Inferior parietal cortex (tissue), 1 donor: ENCODE measurements around the gene TTLL8.

Experiments used
- DNase-seq: peaks from one replicate; pipeline ENCODE4 v3.0.0-alpha.2; 2016; ENCODE audit errors: extremely low spot score

The TTLL8 gene

DNA sequence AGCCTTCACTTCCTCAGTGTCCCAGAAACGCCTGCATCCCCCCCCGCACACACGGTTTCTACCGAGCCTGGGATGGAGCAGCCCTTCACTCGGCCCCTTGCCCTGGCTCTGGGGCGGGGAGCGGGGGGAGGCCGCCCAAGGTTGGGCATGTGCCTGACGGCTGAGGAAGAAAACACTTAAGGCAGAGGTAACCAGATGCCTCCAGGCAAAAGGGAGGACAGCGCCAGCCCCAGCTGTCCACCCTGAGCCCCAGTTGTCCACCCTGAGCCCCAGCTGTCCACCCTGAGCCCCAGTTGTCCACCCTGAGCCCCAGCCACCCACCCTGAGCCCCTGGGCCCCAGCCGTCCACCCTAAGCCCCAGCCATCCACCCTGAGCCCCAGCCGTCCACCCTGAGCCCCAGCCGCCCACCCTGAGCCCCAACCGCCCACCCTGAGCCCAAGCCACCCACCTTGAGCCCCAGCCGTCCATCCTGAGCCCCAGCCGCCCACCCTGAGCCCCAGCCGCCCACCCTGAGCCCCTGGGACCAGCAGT is 3.8 kb upstream of the TTLL8 start:
- no peak for DNase-seq

DNA sequence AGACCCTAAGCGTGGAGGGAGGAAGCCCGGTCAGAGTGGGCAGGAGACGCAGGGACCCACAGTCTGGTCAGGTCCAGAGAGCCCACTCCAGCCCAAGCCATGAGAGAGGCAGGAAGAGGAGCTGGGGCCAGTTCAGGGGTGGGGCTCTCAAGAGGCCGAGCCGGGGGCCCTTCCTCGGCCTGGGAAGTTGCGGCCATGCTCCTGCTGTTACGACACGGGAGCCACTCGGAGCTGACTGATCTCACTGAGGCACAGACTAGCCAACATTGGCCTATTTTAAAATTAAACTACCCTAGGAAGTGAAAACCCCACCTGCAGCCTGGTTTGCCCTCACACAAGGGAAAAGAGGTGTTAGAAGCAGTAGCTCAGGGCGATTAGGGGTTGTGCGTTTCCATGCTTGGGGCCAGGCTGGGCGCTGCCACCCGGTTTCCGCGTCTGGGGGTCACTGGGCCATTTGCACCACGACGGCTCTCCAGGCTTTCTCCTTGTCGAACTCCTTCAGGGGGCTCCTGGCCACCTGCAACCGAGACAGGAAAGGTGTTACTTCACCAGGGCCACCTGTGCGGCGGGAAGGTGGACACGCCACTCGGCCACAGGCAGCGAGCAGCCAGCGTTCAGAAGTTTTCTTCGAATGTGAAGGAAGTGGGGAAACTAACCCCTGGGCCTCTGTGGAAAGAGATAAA is 3.2 kb upstream of the TTLL8 start:
- DNase-seq: no peak

DNA sequence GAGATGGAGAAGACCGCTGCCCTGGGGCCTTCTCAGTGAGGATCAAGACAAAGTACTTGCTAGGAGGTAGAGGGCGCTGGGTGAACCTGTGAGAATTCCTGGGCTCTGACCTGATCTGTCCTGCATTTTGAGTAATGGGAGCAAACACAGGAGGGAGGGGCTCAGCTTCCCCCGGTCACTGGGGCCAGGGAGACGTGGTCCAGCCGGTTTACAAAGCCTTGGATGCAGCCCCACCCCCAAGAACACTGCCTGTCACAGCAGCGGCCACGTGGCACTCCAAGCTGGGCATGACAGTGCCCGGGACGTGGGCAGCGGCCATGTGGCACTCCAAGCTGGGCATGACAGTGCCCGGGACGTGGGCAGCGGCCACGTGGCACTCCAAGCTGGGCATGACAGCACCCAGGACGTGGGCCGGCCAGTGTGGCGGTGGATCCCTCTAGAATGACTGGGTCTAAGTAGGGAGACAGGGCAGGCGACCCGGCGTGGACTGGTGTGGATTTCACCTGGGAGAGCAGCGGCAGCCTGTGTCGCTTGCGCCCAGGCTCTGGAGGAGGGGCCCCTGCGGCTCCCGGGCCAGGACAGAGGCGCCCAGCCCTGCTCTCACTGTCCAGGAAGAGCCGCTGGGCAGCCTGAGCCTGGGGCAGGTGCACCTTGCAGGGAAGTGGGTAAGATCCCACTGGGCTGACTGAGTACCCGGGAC is 2.5 kb upstream of the TTLL8 start:
- DNase-seq: no peak

DNA sequence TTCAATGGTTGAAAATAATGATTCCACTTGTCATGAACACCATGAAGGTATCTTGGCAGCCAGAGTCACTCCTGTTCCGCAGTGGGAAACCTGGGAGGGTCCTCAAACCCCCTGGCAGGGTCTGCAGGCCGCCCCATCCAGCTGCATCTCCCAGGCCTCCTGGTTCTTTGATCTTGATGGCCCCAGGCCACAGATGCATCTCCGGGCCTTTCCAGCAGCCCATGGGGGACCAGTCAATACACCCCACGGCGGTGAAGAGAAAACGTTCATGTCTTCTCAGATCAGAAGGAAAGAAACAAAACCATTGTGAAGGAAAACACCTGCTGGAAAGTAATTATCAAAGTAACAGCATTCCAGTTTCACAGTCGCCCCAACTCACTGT is 1.8 kb upstream of the TTLL8 start:
- DNase-seq: no peak

DNA sequence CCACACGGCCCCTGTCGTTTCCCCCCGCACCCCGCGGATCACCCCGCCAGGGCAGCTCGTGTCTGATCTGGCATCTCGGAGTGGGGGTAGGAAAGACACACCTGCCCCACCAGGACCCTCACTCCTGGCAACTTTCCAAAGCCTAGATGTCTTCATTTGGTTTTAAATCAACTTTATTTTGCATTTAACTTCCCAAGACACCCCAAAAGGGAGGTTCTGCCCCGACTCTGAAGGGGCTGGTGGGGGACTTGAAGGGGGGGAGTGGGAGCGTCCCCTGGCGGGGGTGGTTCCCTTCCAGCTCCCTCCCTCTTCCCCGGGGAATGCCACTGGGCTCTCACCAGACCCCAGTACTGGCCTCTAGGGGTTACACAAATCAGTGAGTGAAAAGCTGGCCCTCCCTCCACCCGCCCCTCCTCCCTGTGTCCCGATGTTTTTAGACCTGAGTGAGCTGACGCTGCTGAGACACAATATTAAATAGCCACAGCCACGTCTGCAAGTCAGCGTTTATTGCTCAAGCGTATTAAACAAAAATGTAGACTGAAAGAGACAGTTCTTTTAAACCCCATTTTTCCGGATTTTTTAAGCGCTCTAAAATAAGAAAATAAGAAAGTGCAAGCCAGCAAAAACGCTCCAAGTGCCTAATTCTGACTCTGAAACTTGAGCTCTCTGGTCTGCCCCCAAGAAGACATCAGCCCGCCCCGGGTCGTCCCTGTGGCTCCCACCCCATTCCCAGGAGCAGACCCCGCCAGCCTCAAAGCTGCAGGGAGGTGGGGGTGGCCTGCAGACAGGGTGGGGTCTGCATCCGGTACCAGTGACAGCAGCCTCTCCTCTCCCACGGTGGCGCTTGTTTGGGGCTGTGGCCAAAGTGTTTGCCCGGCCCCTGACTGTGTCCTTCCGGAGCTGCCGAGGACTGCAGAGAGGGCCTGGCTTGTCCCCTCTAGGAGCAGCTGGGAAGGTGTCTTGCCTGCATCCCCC is 1.1 kb upstream of the TTLL8 start:
- no peak for DNase-seq

DNA sequence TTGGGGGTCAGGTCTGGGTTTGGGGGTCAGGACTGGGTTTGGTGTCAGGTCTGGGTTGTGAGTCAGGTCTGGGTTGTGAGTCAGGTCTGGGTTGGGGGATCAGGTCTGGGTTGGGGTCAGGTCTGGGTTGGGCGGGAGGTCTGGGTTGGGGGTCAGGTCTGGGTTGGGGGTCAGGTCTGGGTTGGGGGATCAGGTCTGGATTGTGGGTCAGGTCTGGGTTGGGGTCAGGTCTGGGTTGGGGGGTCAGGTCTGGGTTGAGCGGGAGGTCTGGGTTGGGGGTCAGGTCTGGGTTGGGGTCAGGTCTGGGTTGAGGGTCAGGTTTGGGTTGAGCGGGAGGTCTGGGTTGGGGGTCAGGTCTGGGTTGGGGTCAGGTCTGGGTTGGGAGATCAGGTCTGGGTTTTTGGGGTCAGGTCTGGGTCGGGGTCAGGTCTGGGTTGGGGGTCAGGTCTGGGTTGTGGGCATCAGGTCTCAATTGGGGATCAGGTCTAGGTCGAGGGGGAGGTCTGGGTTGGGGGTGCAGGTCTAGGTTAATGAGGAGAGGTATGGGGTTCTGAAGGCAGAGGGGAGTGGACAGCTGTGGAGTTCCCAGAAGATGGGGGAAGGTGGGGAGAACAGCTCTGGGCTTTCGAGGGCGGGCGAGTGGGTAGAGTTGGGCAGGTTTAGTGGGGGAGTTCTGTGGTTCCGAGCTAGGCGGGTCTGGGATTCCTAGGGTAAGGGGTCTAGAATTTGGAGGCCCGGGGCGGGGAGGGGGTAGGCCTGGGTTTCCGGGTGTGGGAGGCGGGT is 629 bp downstream of the TTLL8 start:
- DNase-seq: no peak

DNA sequence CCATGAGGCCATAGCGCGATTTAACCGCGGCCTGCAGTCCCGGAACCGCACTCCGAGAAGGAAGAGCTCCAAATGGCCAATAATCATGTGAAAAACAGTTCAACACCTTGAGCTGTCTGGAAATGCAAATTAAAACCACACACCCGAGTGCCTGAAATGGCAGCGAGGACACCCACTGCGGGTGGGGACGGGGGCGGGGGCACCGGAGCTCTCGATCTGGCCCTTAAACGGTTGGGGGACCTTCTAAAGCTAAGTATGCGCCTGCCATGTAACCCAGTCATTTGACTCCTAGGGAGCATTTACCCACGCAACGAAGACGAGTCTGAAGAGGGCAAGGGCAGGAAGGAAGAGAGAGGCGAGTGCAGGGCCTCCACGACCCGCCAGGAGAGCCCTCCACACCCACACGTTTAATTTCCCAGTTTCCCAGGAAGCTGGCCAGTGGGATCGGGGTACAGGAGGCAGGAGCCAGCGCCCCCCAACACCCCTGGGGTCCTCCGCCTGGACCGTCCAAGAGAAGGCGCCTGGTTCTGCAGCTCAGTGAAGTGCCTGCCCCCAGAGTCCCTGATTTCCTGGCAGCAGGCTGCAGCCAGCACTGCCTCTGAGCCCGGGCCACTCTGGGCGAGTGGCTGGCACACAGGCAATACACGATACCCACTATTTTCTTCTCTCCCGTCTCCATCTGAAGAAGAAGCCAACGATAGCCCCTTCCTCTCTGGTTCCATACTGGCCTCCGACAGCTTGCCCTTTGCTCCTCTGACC is 1.7 kb downstream of the TTLL8 start:
- DNase-seq: no peak

DNA sequence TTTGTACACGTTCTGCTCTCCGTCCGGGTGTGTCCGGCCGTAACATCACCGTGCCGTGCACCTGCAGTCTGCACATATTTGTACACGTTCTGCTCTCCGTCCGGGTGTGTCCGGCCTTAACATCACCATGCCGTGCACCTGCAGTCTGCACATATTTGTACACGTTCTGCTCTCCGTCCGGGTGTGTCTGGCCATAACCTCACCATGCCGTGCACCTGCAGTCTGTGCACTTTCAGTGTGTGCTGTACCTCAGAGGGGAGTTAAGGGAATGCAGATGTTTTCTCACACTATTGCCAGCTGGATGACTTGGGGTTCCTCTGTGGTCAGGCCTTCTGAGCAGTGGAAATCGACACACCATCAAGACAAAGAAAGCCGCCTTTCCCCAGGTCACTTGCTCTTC is 4.2 kb downstream of the TTLL8 start:
- DNase-seq: no peak

DNA sequence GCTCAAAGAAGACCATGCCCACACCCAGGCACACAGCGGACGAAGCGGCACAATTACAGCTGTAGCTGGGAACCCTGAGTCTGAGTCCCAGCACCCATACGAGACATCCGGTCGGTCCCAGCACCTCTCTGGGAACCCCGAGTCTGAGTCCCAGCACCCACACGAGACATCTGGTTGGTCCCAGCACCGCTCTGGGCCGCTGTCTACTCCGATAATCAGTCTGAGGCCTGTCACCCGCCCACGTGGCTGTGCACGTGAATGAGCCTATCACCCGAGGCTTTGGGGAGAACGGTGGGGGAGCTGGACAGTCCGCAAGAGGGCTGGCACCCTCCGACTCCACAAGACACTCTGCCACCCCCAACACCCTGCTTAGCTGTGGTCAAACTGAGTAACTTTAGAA is 6.2 kb downstream of the TTLL8 start:
- no peak for DNase-seq

DNA sequence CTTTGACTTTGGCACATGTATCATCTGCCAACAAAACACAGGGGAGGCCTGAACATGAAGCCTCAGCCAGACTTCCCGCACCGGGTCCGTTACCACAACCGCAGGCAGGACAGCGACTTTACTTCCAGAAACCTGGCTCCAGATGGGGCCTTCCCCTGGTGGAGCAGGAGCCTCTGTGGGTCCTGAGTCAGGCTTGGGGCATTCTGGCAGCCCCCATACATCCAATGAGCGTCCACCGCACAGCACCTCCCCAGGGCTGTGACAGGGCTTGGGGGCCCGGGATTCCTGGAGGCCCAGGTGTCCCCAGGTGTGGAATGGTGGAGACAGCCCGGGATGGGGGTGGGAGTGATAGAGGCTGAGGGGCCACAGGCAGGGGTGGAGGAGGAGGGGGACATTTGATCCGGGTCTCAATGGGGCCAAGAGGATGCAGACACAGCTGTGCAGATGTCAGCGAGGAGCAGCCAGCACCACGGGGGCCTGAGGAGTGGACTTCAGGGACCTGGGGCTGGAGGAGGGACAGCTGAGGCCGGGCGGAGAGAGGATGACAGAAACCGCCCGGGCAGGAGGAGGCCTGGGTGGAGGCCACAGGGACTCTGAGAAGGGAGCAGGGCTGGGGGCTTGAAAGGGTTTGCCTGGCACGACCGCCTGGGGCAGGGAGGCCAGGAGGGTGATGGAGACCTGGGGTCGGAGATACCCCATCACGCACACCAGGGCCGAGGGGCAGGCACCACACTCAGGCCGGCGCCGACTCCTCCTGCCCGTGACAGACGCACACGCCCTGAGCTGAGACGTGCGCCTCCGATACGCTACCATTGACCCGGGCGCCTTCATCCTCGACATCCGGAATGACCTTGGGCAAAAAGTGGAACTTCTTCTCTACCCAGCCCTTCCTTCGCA is 8.6 kb downstream of the TTLL8 start:
- DNase-seq: no peak

DNA sequence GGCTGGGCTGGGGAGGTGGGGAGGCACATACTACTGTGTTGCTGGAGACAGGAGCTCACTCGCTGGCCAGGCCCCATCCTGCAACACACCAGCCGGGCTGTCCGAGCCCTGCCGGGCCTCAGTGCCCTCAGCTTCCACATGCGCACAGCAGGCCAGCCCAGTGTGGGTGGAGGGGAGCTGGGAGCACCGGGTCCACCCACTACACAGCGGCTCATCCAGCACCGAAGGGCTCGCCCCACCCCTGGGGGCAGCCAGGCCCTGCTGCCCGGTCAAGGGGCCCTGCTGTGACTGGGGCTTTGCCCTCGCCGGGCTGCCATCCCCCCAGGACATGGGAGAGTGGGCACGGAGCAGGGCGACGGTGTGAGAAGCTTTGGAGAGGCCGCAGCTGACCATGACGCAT is 9.3 kb downstream of the TTLL8 start:
- DNase-seq: no peak

DNA sequence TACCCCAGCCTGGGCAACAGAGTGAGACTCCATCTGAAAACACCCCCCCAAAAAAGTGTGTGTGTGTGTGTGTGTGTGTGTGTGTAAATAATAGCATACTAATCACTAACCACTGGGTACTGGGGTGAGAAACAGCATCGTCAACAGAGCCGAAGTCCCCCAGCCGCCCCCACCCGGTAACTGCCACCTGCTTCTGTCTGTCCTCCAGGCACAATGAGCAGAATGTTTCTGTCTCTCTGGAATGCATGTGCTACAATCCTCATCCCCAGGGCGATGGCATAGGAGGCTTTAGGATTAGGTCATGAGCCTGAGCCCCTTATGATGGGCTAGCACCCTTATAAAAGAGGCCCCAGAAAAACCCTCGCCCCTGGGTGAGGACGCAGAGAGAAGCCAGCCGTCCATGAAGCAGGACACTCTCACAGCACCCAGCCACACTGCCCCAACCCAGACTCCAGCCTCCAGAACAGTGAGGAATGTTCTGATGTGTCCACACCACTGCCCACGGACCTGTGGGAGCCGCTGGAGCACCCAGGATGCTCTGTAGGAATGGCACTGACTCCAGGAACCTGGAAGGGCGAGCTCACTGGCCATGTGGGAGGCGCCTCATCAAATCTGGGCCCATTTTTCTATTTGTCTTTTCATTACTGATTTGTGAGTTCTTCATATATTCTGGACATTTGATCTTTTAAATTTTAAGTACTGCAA is 9.9 kb downstream of the TTLL8 start:
- no peak for DNase-seq

DNA sequence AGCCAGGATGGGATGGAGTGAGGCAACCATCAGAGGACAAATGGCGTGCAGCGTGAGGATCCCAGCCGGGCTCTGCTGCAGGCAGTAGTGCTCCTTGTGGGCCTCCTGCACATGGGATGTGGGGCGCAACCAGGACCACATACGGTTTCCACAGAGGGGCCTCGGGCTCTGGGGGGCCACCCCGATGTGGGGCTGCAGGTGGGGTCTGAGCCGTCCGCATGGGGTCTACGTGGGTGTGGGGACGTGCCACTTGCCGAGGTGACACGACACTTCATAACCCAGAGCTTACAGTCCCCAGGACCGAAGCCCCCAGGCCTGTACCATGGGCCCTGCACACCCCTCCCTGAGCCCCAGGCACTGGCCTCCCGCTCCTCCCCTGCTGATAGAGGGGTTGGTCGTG is 10.8 kb downstream of the TTLL8 start:
- no peak for DNase-seq

DNA sequence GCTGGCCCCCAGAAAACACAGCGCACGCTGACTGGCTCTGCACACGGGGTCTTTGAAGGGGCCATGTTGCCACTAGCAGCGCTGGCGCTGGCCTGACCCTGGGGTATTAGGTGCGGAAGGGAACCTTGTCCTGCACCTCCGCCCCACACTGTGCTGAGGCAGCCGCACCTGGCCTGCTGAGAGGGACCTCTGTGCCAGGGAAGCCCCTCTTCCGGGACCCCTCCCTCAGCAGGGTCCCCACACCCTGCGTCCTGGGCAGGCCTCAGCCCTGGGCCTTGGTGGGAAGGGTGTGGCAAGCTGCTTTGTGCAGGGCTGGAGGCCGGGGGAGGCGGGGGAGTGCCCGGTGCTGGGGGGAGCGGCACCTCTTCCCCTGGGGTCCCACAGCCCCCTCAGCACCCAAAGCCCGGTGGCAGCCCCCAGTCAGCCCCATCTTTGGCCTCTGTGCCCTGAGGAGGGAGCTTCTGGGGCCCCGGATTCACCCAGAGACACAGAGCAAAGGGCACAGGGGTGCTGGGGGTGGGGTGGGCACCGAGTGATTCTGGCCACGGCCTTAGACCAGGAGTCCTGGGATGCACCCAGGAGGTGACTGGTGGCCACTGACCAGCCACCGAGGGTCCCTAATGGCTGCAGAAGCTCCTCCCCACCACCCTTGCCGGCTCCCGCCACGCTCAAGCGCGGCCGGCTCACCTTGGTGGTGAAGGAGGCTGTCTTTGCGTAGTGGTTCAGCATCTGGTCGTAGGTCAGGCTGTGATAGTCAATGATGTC is 11.4 kb downstream of the TTLL8 start:
- DNase-seq: no peak

DNA sequence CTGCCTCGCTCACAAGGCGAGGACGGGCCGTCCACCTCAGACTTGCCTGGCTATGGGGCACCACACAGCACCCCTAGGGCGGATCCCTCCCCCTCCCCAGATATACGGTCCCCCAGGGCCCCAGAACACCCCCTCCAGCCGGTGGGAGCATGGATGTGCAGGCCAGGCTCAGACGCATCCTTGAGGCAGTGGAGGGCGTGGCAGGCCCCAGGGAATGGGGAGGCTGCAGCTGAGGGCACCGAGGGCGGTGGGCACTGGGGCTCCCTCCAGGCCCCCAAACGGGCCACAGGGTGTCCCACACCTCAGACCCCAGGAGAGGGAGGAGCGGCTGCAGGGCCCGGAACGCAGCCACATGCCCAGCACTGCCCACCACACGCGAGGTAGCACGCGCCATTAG is 12.1 kb downstream of the TTLL8 start:
- DNase-seq: no peak

DNA sequence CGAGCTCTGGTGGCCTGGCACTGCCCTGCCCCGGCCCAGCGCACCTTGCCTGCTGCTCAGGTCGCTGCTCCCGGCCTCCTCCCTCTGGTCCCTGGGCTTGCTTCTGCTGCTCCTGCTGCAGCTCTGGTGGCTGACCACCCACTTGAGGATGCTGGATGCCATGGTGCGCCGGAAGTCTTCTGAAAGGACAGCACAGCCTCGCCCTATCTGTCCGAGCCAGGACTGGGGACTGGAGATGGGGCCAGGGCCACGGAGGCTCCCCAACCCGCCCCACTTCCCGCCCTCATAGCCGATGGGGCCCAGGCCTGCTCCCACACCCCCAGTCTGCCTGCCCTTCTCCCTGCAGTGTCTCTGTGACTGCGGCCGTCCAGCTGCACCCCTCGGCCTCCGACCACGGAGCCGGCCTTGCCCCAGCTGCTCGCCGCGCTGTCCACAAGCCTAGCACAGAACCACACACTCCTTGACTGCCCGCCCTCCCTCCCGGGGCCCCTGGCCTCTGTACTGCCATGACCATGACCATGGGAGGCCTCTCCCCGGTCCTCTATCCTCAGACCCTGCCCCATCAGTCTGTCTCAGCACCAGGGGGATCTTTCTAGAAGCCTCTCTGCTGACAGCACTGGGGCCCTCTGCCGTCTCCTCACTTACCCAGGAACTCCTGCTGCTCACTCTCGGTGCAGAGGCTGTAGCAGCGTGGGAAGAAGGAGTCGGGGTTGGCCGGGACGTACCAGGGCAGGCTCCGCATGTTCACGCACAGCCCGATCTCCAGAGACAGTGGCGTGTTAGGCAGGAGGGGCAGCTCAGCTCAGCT is 12.7 kb downstream of the TTLL8 start:
- no peak for DNase-seq

DNA sequence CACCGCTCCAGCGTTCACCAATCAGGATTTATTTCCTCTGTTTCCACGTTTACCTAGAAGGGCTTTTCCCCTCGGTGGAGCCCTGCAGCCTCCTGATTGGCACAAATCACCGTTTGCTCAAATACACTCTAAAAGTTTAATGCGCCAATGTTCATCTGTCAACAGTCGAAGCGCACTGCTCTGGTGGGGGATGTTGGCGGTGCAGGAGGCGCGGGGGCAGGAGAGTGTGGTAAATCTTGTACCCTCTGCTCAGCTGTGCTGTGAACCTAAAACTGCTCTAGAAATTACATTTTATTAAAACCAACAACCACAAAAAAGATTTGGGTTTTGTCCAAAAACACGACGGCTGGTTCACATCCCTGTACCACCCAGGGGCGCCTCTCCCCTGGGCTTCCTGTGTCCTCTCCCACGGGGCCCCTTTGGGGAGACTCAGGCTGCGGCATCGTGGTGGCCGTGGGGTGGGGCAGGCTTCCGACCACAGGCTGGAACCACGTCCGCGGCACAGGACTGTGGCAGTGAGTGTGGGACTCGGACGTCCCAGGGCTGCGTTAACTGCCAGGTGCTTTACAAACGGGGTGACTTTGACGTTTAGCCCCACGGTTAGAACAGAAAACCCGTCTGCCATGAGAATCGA is 13.5 kb downstream of the TTLL8 start:
- DNase-seq: no peak
